Measurements from ENCODE around the gene POLRMT.

Gene POLRMT

DNA sequence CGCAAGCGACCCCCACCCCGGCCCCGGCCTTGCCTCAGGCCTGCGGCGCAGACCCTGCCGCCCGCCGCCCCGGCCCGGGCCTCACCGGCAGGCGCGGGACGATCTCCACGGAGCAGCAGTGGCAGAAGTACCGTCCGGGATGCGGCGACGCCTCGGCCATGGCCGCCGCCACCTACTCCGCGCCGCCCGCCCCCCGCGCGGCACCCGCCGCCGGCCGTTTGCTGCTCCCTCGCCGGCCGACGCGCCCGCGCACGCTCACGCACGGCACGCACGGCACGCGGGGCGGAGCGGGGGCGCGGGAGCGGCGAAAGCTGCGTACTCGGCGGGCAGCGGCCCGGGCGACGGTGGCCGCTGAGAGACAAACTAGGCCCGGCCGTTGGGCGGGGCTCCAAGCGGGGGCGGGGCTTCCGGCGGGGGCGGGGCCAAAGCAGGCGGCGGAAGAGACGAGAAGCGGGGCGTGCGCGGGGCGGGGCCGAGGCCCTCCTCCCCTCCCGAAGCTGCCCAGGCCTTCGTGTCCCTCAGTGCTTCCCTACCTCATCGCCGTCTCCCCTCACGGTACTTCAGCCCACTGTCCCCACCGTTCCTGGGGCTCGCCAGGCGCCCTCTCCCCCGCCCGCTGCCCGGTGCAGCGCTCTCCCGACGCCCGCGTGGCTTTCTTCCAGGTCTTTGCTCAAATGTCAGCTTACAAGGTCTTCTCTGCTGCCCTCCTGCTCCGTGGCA lies 29.8 kb upstream of the POLRMT start, which contains the start of gene RNF126:
TSS of gene RNF126 (minus strand) at position 253 of the 720 bp plus-strand sequence. CDS start at position 160, 93 bp downstream.
- DNase-seq = peak; percentile 84

DNA sequence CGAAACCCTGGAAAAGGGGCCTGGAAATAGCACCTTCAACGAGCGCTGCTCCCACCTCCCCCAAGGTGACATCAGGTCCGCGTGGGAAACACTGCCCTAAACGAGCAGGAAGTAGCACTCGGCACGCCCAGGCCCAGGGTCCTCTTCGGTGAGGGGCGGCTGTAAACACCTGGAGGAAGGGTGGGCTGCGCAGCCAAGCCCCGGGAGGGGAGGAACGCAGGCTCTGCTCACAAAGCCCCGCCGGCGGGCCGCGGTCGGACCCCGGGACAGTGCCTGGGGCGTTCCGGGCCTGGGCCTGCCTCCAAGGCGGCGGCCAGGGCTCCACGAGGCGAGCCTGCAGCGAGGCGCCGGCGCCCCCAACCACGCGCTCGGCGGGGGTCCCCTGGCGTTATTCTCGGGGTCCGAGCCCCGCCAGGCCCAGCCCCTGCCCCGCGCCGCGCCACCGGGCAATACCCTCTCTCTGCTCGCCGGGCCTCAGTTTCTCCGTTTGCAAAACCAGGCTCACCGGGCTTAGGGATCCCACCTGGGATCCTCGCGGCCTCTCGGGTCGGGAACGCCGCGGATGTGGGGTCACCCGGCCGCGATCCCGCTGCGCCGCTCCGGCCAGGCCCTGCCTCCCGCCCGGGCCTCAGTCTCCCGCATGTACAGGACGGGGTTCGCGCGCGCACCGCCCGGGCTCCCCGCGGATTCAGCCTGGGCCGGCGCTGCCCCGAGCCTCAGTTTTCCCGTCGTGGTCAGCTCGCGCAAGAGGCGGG lies 29.0 kb upstream of the POLRMT start:
- no peak for DNase-seq

DNA sequence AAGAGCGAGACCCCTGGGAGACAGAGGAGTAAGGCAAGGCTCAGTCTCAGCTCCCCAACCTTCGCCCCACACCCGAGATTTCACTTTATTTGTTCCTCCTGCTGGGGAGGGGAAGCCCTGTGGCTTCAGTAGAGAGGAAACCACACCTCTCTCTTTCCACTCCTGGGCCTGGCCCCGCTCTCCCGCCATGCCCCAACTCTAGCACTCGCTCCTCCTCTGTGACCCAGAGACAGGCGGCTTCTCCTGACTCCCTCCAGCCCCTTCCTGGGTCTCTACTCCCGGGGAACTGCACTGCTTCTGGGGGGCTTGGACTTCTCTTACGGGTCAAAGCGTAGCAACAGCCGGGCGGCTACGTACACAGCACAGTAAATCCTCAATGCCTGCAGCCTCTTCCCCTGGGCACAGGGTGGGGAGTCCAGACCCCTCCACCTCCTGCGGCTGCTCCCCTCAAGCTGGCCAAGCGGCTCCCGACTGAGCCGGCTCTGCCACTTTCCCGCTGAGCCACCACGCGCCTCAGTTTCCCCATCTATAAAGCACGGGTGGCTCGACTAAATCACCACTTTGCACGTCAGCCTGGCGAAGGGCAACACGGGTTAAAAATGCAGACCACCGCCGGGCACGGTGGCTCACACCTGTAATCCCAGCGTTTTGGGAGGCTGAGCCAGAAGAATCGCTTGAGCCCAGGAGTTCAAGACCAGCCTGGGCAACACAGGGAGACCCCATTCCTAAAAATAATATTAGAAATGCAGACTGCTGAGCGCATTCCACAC lies 28.3 kb upstream of the POLRMT start:
- peak; percentile 40 for DNase-seq

DNA sequence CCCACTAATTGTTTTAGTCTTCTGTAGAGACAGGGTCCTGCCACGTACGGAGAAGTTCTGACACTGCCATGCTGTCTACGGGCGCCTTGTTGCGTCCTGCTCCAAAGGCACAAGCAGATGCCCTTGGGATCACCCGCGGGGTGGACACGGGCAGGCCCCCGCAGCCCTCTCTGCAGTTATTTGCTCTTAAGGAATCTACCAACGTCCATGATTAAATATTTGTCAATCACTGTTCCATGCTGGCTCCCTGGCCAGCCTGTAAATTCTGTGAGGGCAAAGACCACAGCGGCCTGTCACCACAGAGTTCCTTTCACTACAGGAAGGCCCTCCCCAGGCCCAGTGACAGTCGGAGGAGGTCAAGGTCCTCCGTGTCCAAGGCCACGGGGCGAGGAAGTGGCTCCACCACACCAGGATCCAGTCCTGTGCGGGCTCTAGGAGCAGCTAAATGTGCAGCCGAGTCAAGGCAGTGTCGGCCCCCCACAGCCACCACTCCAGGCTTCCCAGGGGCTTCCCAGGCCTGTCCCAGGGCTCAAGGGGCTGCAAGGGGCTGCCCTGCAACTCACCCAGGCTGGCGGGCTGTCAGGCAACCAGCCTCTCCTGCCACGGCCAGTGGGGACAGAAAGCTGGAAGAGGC lies 27.6 kb upstream of the POLRMT start:
- DNase-seq = no peak

DNA sequence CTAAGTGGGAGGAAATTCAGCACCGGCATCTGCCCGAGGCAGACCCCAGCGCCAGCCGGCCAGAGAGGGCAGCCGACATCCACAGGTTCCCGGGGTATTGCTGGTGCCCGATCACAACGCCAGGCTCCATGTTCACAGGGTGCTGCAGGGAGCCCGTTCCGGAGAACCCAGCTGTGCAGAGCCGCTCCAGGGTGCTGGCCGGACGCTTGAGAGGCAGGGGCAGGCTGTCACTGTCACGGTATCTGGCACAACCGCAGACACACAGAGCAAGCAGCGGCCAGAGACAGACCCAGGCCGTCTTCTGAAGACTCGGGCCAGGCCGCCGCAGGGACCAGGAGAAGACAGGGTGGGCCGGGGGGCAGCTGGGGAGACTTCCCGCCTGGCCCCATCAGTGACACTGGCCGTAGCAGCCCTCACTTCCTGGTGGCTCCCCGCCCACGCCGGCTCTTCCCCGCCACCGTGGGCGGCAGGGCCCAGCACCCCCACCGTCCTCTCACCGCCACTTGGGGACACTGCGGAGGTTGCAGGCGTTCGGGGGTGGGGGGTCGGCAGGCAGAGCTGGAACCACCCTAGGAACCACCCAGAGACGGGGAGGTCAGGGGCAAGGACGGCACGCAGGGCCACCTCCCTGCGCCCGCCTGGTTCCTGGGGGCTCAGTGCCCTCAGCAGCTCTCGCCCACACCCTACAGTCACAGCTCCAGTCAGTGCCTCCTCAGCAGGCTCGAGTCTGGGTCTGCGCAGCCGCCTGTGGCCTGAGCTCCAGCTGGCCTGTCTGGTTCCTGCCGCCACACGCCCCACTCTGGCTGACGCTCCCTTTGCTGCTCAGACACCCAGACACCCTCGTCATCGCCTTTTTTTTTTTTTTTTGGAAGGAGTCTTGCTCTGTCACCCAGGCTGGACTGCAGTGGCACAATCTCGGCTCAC lies 25.8 kb upstream of the POLRMT start:
- DNase-seq = no peak

DNA sequence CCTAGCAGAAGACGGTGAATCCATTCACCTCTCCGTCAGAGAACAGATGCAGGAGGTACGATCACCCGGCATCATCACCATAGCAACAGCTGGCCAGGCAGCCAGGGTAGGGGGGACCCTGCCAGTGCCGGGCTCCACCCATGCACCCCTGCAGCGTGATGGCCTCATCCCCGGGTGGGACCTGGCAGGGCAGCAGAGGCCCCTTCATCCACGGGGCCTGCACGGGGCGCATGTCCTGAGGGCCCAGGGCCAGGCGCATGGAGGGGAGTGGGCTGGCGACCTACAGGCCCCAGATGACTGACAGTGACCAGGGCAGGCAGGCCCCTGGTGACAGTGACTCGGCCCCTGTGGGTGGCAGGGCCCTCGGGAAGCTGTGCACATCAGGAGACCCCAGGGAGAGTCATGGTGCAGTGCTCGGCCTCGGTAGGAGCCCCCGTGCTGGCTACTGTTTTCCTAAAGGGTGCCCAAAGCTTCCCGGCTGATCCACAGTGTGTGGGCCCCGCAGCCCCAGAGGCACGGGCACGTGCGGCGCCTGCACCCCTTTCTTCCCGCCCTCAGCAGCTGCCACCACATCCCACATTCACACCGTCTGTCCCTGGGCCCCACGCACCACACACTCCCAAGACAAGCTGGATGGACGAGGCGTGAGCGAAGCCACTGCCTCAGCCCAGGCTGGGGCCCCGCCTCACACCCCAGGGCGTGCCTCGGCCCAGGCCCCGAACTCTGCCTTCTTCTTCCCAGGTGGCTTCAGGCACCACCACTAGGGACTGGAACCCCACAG lies 24.9 kb upstream of the POLRMT start:
- no peak for DNase-seq

DNA sequence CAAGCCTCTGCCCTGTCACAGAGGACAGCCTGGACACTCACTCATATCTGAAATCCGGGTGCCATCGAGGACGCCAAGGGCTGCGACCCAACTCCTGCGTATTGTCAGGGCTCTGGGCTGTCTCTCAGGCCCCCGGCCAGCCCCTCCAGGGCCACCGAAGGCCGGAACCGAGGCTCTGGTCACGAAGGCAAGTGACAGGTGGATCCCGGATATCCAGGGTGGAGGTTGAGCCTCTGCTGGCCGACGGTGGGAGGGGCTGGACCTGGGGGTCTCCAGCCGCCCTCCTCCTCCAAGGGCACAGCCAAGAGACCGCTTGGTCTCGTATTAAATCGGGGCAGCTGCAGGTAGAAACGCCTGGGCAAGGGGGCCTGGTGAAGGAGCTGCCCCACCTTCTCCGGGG lies 24.3 kb upstream of the POLRMT start:
- no peak for DNase-seq

DNA sequence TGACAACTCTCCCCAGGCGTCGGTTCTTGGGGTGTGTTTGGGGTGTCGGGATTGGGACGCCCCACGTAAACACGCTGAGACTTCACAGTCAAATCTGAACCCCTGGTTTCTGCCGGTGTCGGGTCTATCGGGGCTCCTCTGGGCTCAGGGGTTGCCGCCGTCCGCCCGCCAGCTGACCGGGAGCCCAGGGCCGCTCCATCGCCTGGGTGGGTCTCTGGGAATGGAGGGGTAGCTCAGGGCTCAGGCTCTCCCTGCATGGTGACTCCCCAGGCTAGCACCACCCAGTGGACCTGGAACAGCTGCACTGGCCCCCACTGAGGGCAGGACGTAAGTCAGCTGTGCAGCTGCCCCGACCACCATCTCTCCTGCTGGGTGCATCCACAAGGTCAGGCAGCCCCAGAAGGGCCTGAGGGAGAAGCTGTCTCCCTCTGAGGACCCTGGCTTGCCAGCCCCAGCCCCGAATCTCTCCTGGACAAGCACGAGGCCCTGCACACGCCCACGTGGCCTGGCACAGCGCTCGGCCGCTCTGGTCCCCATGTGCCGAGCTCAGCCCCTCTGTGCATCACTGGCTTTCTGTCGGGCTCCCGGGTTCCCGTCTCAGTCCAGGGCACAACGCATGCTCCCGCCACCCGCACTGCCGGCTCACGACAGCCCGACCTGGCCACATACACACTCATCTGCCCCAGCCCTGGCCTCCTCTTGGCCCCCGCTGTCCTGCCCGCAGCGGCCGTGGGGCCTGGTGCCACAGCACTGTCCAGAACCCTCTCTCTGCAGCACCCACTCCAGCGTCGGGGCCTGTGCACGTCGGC lies 23.6 kb upstream of the POLRMT start:
- no peak for DNase-seq

DNA sequence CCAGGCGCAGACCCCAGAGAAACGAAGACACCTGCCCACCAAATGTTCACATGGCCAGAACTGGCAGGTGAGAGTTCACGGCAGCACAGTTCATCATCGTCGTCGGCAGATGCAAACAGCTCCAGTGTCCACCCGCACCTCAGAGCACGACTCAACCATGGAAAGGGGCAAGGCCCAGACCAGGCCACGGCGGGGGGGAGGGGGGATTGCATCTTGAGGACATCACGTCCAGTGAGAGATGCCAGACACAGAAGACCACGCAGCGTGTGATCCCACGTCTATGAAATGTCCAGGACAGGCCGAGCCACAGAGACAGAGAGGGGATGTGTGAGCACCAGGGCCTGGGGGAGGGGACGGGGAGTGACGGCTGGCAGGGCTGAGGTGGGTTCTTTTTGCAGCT lies 22.4 kb upstream of the POLRMT start:
- no peak for DNase-seq

DNA sequence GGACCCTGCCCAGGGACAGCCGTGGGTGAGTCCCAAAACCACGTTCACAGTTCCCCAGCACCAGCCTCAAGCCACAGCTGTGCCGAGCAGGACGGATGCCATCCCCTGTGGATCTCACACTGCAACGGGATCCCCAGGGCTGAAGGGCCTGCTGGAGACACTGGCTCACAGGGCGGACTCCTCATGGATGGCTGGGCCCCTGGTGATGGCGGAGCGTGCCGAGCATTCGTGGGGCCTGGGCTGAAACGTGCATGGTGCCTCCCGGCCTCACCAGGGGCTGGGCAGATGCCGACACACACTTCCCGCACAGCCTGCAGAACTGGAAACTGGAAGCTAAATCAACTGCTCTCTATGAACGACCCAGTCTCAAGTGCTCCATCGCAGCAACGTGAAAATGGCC lies 20.1 kb upstream of the POLRMT start:
- DNase-seq = no peak

DNA sequence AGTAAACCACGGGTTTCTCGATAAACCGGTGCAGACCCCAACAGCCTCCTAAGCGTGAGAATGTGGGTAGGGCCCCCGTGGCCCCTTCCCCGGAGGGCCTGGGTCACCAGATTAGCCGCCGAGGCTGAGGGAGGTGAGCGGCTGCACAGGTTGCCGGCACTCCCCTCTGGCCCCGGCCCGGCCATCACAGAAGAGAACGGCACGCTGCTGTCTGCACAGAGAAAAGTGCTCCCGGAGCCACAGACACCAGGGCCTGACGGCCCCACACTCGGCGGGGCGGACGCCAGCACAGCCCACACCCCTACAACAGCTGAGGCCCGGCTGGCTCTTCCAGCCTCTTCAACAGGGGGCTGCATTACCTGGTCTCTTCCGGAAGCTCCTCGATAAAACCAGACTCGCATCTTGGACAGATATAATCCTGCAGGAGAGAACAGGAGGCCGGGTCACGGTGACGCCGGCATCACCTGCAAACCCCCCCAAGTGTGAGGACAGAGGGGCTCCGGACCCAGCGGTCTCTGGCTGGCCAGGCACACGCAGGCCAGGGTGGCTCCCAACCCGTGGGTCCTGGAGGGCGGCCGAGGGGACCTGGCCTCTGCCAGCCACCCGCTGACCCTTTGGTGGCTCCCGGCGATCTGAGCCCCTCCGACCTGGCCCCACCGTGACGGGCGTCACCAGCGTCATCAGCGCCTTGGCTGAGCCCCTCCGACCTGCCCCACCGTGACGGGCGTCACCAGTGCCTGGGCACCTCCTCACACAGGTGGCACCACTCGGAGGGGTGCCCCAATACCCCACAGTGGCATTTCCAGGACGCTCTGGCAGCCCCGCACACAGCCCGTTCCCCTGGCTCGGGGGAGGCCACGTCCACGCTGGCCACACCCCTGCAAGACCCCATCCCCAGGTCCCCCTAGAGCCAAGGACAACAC lies 19.4 kb upstream of the POLRMT start:
- DNase-seq = no peak

DNA sequence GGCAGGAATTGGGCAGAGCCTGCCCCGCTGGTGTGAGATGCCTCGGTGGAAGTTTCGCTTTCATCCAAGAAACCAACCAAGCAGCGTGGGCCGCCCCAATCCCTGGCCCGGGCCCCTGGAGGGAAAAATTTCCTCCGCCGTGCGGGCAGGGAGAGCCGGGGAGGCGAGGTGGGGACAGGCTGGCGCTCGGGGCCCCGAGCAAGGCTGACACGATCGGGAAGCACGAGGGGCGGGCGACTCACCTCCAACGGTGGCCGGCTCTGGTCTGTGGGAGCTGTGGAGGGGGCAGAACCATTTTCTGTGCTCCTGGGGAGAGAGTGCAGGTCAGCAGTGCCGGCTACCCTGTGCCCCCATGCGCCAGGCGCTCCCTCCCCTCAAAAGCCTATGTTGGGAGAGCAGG lies 18.7 kb upstream of the POLRMT start:
- DNase-seq = no peak

DNA sequence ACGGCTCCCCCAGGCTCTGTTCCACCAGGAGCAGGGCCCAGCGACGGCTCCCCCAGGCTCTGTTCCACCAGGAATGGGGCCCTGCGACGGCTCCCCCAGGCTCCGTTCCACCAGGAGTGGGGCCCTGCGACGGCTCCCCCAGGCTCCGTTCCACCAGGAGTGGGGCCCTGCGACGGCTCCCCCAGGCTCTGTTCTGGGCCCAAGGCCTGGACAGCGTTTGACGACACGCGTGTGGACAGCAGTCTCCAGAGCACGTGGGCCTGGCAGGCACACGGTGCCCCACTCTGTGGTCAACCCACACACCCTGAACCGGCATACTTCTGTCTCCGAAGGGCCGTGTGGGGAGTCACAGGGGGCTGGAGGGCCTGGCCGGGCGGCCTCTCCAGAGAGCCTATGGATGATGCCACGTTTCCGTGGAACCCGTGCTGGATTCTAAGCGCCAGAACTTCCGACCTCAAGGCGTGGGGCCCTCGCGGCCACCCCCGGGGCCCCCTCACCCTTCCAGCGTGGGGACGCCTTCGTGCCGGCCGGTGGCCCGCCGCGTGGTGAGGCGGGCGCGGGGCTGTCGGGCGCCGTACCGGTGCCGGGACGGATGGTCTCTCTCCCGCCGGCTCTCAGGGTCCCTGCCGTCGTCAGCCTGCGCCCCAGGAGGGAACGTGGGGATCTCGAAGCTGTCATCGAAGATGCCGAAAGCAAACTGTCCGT lies 17.9 kb upstream of the POLRMT start:
- no peak for DNase-seq

DNA sequence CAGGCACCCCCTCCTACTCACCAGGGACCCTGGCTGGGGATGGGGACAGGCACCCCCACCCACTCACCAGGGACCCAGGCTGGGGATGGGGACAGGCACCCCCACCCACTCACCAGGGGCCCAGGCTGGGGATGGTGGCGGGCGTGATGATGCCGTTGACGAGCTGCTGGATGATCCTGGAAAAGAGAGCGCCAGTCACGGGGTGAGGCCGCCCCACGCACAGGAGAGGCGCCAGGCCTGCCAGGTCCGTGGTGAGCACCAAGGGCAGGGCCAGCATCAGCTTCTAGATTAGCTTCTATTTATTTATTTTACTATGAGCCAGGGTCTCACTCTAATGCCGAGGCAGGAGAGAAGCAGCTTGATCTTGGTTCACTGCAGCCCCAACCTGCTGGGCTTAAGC lies 16.8 kb upstream of the POLRMT start:
- DNase-seq = no peak

DNA sequence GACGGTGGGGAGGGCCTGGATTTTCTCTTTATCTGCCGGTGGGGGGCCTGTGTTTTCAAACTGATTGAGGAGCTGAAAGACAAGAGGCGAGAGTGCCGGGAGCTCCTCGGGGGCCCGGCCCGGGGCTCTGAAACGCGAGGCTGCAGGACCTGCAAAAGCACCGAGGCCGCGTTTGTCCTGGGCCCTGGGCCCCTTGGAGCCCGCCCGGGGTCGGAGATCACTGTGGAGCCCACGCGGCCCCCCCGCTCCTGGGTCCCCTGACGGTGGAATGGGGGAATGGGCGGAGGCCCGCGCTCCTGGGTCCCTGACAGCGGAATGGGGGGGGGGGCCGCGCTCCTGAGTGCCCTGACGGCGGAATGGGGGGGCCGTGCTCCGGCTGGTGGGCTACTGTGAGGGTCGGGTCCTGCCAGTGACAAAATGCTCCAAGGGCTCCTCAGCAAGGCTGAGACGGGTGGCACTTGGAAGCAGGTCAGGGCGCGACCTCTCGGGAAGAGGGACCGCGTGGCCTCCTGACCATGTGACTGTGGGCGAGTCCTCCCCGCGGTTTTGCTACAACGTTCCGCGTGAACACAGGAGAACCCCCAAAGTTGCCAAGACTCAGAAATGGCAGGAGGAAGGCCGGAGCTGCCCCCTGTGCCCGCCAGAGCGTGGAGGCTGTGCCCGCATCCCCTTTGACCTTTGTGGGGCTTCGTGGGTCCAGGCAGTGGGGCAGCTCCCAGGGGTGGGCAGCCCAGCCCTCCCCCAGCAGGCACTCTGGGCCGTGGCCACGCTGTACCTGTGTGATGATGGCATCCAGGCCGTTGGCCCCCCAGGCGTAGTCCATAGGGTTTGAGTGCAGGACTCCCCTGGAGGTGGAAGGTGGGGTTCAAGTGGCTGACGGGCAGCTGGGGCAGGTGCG lies 15.8 kb upstream of the POLRMT start:
- no peak for DNase-seq

DNA sequence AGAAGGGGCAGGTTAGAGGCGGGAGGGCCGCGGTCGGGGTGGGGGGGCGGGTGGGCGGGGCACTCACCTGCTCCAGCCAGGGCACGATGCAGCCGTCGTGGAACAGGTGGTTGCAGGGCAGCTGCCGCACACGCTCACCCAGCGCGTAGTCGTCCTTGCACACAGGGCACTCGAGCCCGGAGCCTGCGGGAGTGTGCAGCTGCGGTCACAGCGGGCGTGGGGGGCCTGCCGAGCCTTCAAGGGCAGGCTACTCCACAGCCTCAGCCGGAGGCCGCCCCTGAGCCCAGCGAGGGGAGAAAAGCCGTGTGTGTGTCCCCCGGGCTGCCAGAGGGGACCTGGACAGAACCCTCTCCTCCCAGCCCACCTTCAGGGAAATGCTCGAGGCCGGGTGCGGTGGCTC lies 15.0 kb upstream of the POLRMT start:
- DNase-seq = no peak

DNA sequence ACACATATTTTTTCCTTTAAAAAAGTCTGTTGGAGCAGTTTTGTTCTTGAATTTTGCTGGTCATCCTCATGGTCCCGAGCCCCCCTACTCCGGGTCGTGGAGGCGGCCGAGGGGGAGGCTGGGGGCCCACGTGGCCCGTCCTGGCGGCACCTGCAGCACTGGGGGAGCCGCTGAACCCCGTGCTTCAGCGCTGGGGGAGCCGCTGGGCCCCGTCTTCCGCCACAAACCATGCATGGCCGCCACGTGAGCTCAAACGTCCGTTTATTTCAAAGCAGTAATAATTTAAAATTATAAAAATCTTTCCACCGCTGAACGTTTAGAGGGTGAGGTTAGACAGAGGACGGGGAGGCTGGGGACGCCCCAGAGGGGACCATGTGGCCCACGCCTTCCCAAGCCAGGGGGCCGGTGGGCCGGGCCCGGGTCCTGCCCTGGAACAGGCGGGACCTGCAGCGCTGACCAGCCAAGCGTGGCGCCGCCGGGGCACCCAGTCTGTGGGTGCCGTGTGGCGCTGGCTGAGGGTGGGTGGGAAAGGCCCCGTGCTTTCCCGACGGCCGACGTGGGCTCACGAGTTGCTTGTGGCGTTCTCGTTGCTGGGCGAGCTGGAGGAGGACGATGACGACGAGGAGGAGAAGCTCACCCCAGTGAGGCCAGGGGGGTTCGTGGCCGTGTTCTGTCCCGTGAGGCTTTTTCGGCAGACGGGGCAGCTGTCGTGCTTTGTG lies 14.4 kb upstream of the POLRMT start:
- DNase-seq = no peak
